ENCODE measurements around the gene KRTAP4-11. TPM values are rescaled to one million over a fixed set of nuclear protein-coding genes. Genes with fewer than 3 reads are reported as not detected.

KRTAP4-11 gene
- polyA plus RNA-seq, 1 of the 3 experiments (the other 2 are of a cell fraction): not detected

GRCh38 chr17:41098481-41098880, 19.7 kb downstream of the KRTAP4-11 start:
- H3K4me3 ChIP-seq (ENCODE audit: low read depth in 2 of 2, low read length in 1 of 2): no peak overlapping the region
- H3K79me2 ChIP-seq (ENCODE audit: insufficient read depth): no peaks in the 10 kb centered on the region
- ChIA-PET POLR2A (no interaction called here), CTCF (no interaction called here)
- H3F3A ChIP-seq (replicated peaks; ENCODE audit: insufficient read depth): peaks cover 6% of the 10 kb centered on the region
- no peak overlapping the region for H3K27ac ChIP-seq (ENCODE audit: low read depth in 2 of 2, low read length in 1 of 2)
- peaks cover 0 to 5% of the 10 kb centered on the region in 2 experiments; a peak in 1 of 4 replicates for H3K4me1 ChIP-seq (ENCODE audit: control insufficient read depth in 1 of 2, insufficient read depth in 2 of 2, low read depth in 1 of 2, low read length in 1 of 2)
- H3K9me2 ChIP-seq: no peaks in the 10 kb centered on the region
- no peak for DNase-seq
- no peaks in the 10 kb centered on the region for H3K9me3 ChIP-seq
- no peak overlapping the region for H2AFZ ChIP-seq (ENCODE audit: low read depth)
- WGBS (ENCODE audit: low lambda C conversion rate): 11% methylated on average over 6 of the region's 6 CpGs
- TF ChIP-seq REST (IDR thresholded peaks at IDR 0.05; ENCODE audit: low read depth, low read length): no peak
- TF ChIP-seq CTCF (IDR thresholded peaks at IDR 0.05): no peak
- no peaks in the 10 kb centered on the region for H4K20me1 ChIP-seq (ENCODE audit: insufficient read depth)
- no peak overlapping the region for H3K9ac ChIP-seq
- 0 out of 2 replicates have a peak overlapping the region, but pooled peaks have one; percentile 15 for H3K4me2 ChIP-seq
- no peaks in the 10 kb centered on the region for H3K36me3 ChIP-seq (replicated peaks in 1 of 2; ENCODE audit: control insufficient read depth in 1 of 2, insufficient read depth in 2 of 2, low read length in 1 of 2)
- H3K27me3 ChIP-seq (ENCODE audit: insufficient read depth): no peaks in the 10 kb centered on the region

GRCh38 chr17:41098042-41098441, 20.1 kb downstream of the KRTAP4-11 start, which contains the start of gene KRTAP4-8:
TSS of gene KRTAP4-8 (minus strand) at chr17:41098142. CDS start at chr17:41098084, 58 bp downstream.
- no peak within 1 kb of the TSS for H2AFZ ChIP-seq (ENCODE audit: low read depth)
- peaks cover 0 to 5% of the 10 kb centered on the region in 2 experiments; a peak in 1 of 4 replicates for H3K4me1 ChIP-seq (ENCODE audit: control insufficient read depth in 1 of 2, insufficient read depth in 2 of 2, low read depth in 1 of 2, low read length in 1 of 2)
- H3F3A ChIP-seq (replicated peaks; ENCODE audit: insufficient read depth): peaks cover 6% of the 10 kb centered on the region
- H3K4me3 ChIP-seq (ENCODE audit: low read depth in 2 of 2, low read length in 1 of 2): no peak within 1 kb of the TSS
- no peaks in the 10 kb centered on the region for H3K9me2 ChIP-seq
- CTCF ChIA-PET: no interaction called here
- 9% methylated on average over 4 of the region's 4 CpGs for WGBS (ENCODE audit: low lambda C conversion rate)
- no peaks in the 10 kb centered on the region for H4K20me1 ChIP-seq (ENCODE audit: insufficient read depth)
- POLR2A ChIA-PET: no interaction called here
- H3K79me2 ChIP-seq (ENCODE audit: insufficient read depth): no peaks in the 10 kb centered on the region
- no peak for DNase-seq
- H3K27ac ChIP-seq (ENCODE audit: low read depth in 2 of 2, low read length in 1 of 2): no peak within 1 kb of the TSS
- H3K4me2 ChIP-seq: 0 out of 2 replicates have a peak within 1 kb of the TSS, but pooled peaks have one; percentile 15
- H3K27me3 ChIP-seq (ENCODE audit: insufficient read depth): no peaks in the 10 kb centered on the region
- H3K36me3 ChIP-seq (replicated peaks in 1 of 2; ENCODE audit: control insufficient read depth in 1 of 2, insufficient read depth in 2 of 2, low read length in 1 of 2): no peaks in the 10 kb centered on the region
- H3K9me3 ChIP-seq: no peaks in the 10 kb centered on the region
- no peak within 1 kb of the TSS for H3K9ac ChIP-seq
- TF ChIP-seq EP300 (IDR thresholded peaks at IDR 0.05; ENCODE audit: borderline replicate concordance in 1 of 2, low read depth in 1 of 2, low read length in 1 of 2): no peak
- TF ChIP-seq CHD2 (IDR thresholded peaks at IDR 0.05; ENCODE audit: low read length, partially characterized antibody): no peak
- TF ChIP-seq USF1 (IDR thresholded peaks at IDR 0.05; ENCODE audit: borderline replicate concordance, low read depth): no peak
- no peak for TF ChIP-seq IRF3 (IDR thresholded peaks at IDR 0.05; ENCODE audit: low read depth, low read length)
- no peak for TF ChIP-seq GATA2 (CRISPR knock-in tag; IDR thresholded peaks at IDR 0.05)
- TF ChIP-seq CTCF (IDR thresholded peaks at IDR 0.05): no peak
- TF ChIP-seq FOXM1 (IDR thresholded peaks at IDR 0.05; ENCODE audit: low read depth): no peak
- no peak for TF ChIP-seq PBX3 (IDR thresholded peaks at IDR 0.05)
- TF ChIP-seq REST (IDR thresholded peaks at IDR 0.05; ENCODE audit: low read depth, low read length): no peak

Data from SK-N-SH (cell line).